A673 (cell line): ENCODE results near the gene RAP1GAP.

Source experiments
- CTCF ChIP-seq: fragments of 300-800, 200-600 bp; sonication (generic); conservative IDR thresholded peaks from 2 replicates; pipeline ENCODE4 v1.5.1; 2017; ENCODE audit warnings: low read depth, mild to moderate bottlenecking, antibody characterized with exemption, low read length, moderate library complexity, mixed read lengths
- EZH2 ChIP-seq: fragments of 200-600 bp; sonication (generic); IDR thresholded peaks from 2 replicates; pipeline ENCODE4 v1.6.1; 2017; ENCODE audit warnings: borderline replicate concordance, low read depth, mild to moderate bottlenecking, mixed read lengths, antibody characterized with exemption, low read length; ENCODE audit not compliant: poor library complexity, severe bottlenecking

DNA sequence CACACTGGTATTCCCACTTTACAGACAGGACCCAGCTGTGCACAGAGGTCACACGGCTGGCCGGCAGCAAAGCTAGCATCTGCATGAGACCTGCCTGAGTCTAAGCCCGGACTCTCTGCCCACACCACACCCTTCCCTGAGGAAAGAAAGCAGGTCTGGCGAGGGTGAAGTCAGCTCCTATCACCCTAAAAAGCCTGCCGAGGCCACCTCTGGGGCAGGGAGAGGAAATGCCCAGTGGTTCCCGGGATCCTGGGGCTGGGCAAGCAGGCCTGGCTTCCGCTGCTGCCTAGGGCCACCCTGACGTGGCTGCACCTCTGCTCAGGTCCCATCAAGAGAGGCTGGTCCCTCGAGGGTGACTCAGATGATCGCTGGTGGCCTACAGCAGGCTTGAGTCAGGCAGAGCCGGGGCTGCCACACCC, 42.2 kb downstream of the RAP1GAP start:
- TF ChIP-seq CTCF (no peak), EZH2 (no peak)
